ENCODE data around the gene CTNNBL1.

GRCh38 chr20:37920270-37920669, 226.4 kb downstream of the CTNNBL1 start:
- TF ChIP-seq POLR2AphosphoS5 (IDR thresholded peaks at IDR 0.05; ENCODE audit: low read depth, low read length) (no peak), TAF1 (IDR thresholded peaks at IDR 0.05; ENCODE audit: borderline replicate concordance, low read depth, low read length) (no peak)

All from GM12892 (cell line).